ENCODE measurements around the gene RPIA. TPM values are rescaled to one million over a fixed set of nuclear protein-coding genes. Genes with fewer than 3 reads are reported as not detected.
"Not testable (repeated sequence)": the region's sequence is repeated elsewhere in the genome, so short reads cannot be mapped to it uniquely, and the experiment has no call there.

The RPIA gene
- total RNA-seq, 1 experiment from 2014 or later, result 21.3 TPM

DNA sequence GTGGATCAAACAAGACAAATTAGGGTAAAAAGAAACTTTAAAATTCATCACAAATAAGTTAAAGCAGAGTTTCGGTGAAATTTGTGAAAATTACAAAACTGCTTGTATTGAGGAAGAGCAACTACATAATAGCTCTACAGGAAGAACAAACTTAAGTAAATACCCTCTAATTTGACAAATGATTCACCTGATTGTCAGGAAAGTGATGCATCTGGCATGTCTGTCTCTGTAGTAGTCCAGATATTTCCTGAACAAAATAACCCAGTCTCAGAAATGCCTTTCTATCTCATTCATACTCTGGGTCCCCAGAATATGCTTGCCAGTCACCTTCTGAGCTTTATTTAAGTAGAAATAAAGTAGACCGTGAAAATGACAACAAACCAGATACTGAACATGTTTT lies 104.5 kb downstream of the RPIA start:
- H3K4me2 ChIP-seq; H3K4me1 ChIP-seq (replicated peaks; ENCODE audit: insufficient read depth); DNase-seq; H3K27me3 ChIP-seq (ENCODE audit: insufficient read depth, low read depth); H3F3A ChIP-seq (ENCODE audit: insufficient read depth, low read depth); H3K79me2 ChIP-seq (ENCODE audit: low read depth); POLR2A ChIA-PET (ENCODE audit: unreplicated experiment); H3K9me2 ChIP-seq (ENCODE audit: insufficient read depth); intact Hi-C loops (cut with micrococcal nuclease; ENCODE audit: unreplicated experiment); H3K36me3 ChIP-seq (ENCODE audit: low read depth); CTCF ChIA-PET; H3K9me3 ChIP-seq (ENCODE audit: insufficient read depth, low read depth); BruUV-seq (replicated peaks); H3K27ac ChIP-seq; H2AFZ ChIP-seq; H3K4me3 ChIP-seq; H4K20me1 ChIP-seq (ENCODE audit: insufficient read depth): not testable (repeated sequence)

DNA sequence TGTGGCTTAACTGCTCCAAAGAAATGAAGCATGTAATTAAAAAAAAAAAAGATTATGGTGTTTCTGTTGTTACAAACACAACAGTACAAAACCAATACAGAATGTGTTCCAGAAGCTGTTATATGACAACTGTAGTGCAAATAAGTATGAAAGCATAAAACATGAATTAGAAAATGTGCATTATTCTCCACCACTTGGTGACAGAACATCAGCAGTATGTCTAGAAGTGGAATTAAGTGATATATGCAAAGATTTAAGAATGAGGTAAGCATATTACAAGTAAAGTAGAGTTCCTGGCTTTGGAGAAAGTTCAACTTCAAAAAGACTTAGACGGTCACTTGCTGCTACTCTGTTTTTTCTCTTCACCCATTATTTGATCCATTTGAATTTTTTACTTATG lies 105.0 kb downstream of the RPIA start:
- CTCF ChIA-PET; H3K27ac ChIP-seq; H3K4me3 ChIP-seq; H3F3A ChIP-seq (ENCODE audit: insufficient read depth, low read depth); H3K36me3 ChIP-seq (ENCODE audit: low read depth); DNase-seq; POLR2A ChIA-PET (ENCODE audit: unreplicated experiment); H3K79me2 ChIP-seq (ENCODE audit: low read depth); H3K9me3 ChIP-seq (ENCODE audit: insufficient read depth, low read depth); H3K4me1 ChIP-seq (replicated peaks; ENCODE audit: insufficient read depth); intact Hi-C loops (cut with micrococcal nuclease; ENCODE audit: unreplicated experiment); H3K27me3 ChIP-seq (ENCODE audit: insufficient read depth, low read depth); H3K4me2 ChIP-seq; BruUV-seq (replicated peaks); H2AFZ ChIP-seq; H4K20me1 ChIP-seq (ENCODE audit: insufficient read depth); H3K9me2 ChIP-seq (ENCODE audit: insufficient read depth): not testable (repeated sequence)

DNA sequence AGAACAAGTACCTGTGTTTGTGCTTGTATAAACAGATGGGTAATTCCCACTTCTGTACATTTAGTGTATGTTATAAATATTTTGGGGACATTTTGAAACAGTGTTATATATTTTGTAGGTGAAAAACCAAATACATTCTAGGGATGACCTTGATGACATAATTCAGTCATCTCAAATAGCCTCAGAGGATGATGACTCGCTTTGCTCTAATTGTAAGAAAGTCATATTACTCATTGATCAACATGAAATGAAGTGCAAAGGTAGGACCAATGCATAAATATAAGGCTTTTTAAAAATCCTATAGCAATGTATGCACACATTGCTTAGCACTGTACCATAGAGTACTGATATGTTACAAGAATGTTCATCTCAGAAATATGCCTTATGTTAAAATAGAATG lies 105.7 kb downstream of the RPIA start:
- DNase-seq; H4K20me1 ChIP-seq (ENCODE audit: insufficient read depth); BruUV-seq (replicated peaks); H3K4me3 ChIP-seq; H3K79me2 ChIP-seq (ENCODE audit: low read depth); CTCF ChIA-PET; POLR2A ChIA-PET (ENCODE audit: unreplicated experiment); H3K4me2 ChIP-seq; H3K36me3 ChIP-seq (ENCODE audit: low read depth); H3F3A ChIP-seq (ENCODE audit: insufficient read depth, low read depth); H3K27ac ChIP-seq; H3K4me1 ChIP-seq (replicated peaks; ENCODE audit: insufficient read depth); H3K9me3 ChIP-seq (ENCODE audit: insufficient read depth, low read depth); H2AFZ ChIP-seq; intact Hi-C loops (cut with micrococcal nuclease; ENCODE audit: unreplicated experiment); H3K9me2 ChIP-seq (ENCODE audit: insufficient read depth); H3K27me3 ChIP-seq (ENCODE audit: insufficient read depth, low read depth): not testable (repeated sequence)

Other genes starting within 250 kb of the RPIA start
- gene FOXI3, start 239.0 kb upstream of the RPIA start, total RNA-seq (2021), result not detected in 2 replicates
- 8.8 and 12.1 TPM in 2 replicates for gene EIF2AK3, start 64.2 kb upstream of the RPIA start, total RNA-seq (2021)